CD14-positive monocyte (primary cell): Measurements from ENCODE around the gene CCDC110. TPM values are rescaled to one million over a fixed set of nuclear protein-coding genes. Genes with fewer than 3 reads are reported as not detected.

Experiments
- DNase-seq, 3 donors: peaks; one replicate each; pipeline ENCODE4 v3.0.0-alpha.2; 2011 to 2022
- H2AFZ ChIP-seq: 2 replicates; pipeline ENCODE4 v1.6.0; 2012; ENCODE audit warnings: mild to moderate bottlenecking, low read depth, low read length, inconsistent platforms; ENCODE audit not compliant: insufficient read depth, poor library complexity, severe bottlenecking
- H3K27ac ChIP-seq, 2 donors: 1 replicate in 1 of 2; 2 replicates in 1 of 2; pipeline ENCODE4 v1.5.1; 2012 to 2013; ENCODE audit warnings: low read length in 2 of 2, control low read depth in 1 of 2, inconsistent platforms in 1 of 2, low read depth in 1 of 2, mild to moderate bottlenecking in 1 of 2
- H3K27me3 ChIP-seq, 2 donors: one replicate each; pipeline versions ENCODE4 v1.6.0 to v1.6.1; 2011 to 2013; ENCODE audit warnings: low read length in 2 of 2; ENCODE audit not compliant: control insufficient read depth in 2 of 2, insufficient read depth in 2 of 2
- H3K36me3 ChIP-seq, 2 donors: replicated peaks in 1 of 2; 1 replicate in 1 of 2; 2 replicates in 1 of 2; pipeline versions ENCODE4 v1.5.1 to v1.6.1; 2012 to 2013; ENCODE audit warnings: low read length in 2 of 2, control low read depth in 1 of 2, inconsistent platforms in 1 of 2, mild to moderate bottlenecking in 1 of 2; ENCODE audit not compliant: insufficient read depth in 2 of 2, control insufficient read depth in 1 of 2
- H3K4me1 ChIP-seq, 2 donors: 1 replicate in 1 of 2; 2 replicates in 1 of 2; pipeline versions ENCODE4 v1.5.1 to v1.6.1; 2012 to 2013; ENCODE audit warnings: low read length in 2 of 2, control low read depth in 1 of 2, inconsistent platforms in 1 of 2, mild to moderate bottlenecking in 1 of 2, moderate library complexity in 1 of 2; ENCODE audit not compliant: insufficient read depth in 2 of 2, control insufficient read depth in 1 of 2
- H3K4me2 ChIP-seq: replicated peaks from 2 replicates; pipeline ENCODE3; 2012; ENCODE audit warnings: low read length, moderate library complexity, mild to moderate bottlenecking; ENCODE audit not compliant: poor library complexity, severe bottlenecking; ENCODE audit errors: extremely low read depth
- H3K4me3 ChIP-seq, 3 experiments: fragments of 200-600 bp in 1 of 3; sonication (generic) in 1 of 3; replicated peaks in 1 of 3; 1 replicate in 2 of 3; 2 replicates in 1 of 3; pipeline ENCODE4 v1.5.1; 2011 to 2013; ENCODE audit warnings: low read length in 3 of 3, mild to moderate bottlenecking in 3 of 3, control low read depth in 2 of 3, low read depth in 2 of 3, inconsistent platforms in 1 of 3, moderate library complexity in 1 of 3
- H3K79me2 ChIP-seq: 2 replicates; pipeline ENCODE4 v1.6.0; 2012; ENCODE audit warnings: mild to moderate bottlenecking, control low read depth, inconsistent platforms, low read length, moderate library complexity; ENCODE audit not compliant: insufficient read depth
- H3K9ac ChIP-seq: 2 replicates; pipeline ENCODE4 v1.6.0; 2017; ENCODE audit warnings: low read length, mild to moderate bottlenecking; ENCODE audit not compliant: insufficient read depth, poor library complexity, severe bottlenecking
- H3K9me3 ChIP-seq, 2 donors: replicated peaks in 1 of 2; 1 replicate in 1 of 2; 2 replicates in 1 of 2; pipeline versions ENCODE4 v1.5.1 to v1.6.1; 2012 to 2013; ENCODE audit warnings: low read length in 2 of 2, control low read depth in 1 of 2; ENCODE audit not compliant: control insufficient read depth in 1 of 2, insufficient read depth in 1 of 2
- H4K20me1 ChIP-seq: 2 replicates; pipeline ENCODE4 v1.6.0; 2012; ENCODE audit warnings: mild to moderate bottlenecking, low read length, control low read depth, moderate library complexity; ENCODE audit not compliant: insufficient read depth
- H3K27ac Mint-ChIP-seq, 7 donors: one replicate each; pipeline ENCODE4 v1.8.0; 2020; ENCODE audit warnings: mild to moderate bottlenecking in 7 of 7, mixed read lengths in 7 of 7, moderate library complexity in 6 of 7, inconsistent platforms in 2 of 7
- H3K27me3 Mint-ChIP-seq, 3 donors: one replicate each; pipeline ENCODE4 v1.8.0; 2021 to 2022; ENCODE audit warnings: low read depth in 3 of 3, mild to moderate bottlenecking in 3 of 3, mixed read lengths in 3 of 3, moderate library complexity in 3 of 3, inconsistent platforms in 1 of 3
- H3K36me3 Mint-ChIP-seq, 2 donors: one replicate each; pipeline ENCODE4 v1.8.0; 2020; ENCODE audit warnings: mixed read lengths in 2 of 2, inconsistent platforms in 1 of 2, mild to moderate bottlenecking in 1 of 2
- H3K4me1 Mint-ChIP-seq: one replicate; pipeline ENCODE4 v1.8.0; 2020; ENCODE audit warnings: mild to moderate bottlenecking, mixed read lengths
- H3K4me3 Mint-ChIP-seq, 2 donors: one replicate each; pipeline ENCODE4 v1.8.0; 2020; ENCODE audit warnings: mild to moderate bottlenecking in 2 of 2, mixed read lengths in 2 of 2, moderate library complexity in 1 of 2
- H3K9me3 Mint-ChIP-seq, 7 donors: one replicate each; pipeline ENCODE4 v1.8.0; 2020 to 2022; ENCODE audit warnings: mixed read lengths in 7 of 7, mild to moderate bottlenecking in 6 of 7, moderate library complexity in 6 of 7, inconsistent platforms in 2 of 7
- CTCF ChIP-seq: fragments of 200-600 bp; IDR thresholded peaks from one replicate; pipeline ENCODE4 v1.8.0; 2022; ENCODE audit warnings: antibody characterized with exemption, mild to moderate bottlenecking
- WGBS: methylation state at CpG from one replicate; pipeline ENCODE4 v1.1.5; 2013; ENCODE audit warnings: missing lambda C conversion rate; ENCODE audit not compliant: insufficient coverage; 5-methylcytosine and 5-hydroxymethylcytosine counted together
- intact Hi-C, 2 donors: fragments of 100-400 bp; cut with micrococcal nuclease; formaldehyde crosslinking; loops; one replicate each; pipeline versions ENCODE4 v1.15.0 to v1.15.1; 2023
- polyA plus RNA-seq, 3 donors: library from polyadenylated mRNA; depleted of rRNA in 1 of 3; unstranded in 2 of 3; stranded (reverse) in 1 of 3; fragments of 300-500 nt in 2 of 3; fragments of >200 nt in 1 of 3; fragmentation: Illumina TruSeq in 2 of 3; gene quantifications; 1 replicate in 2 of 3; 2 replicates in 1 of 3; pipeline ENCODE4 v1.2.3, GENCODE V29; 2012 to 2021

Gene CCDC110
- polyA plus RNA-seq, 3 donors = not detected

GRCh38 chr4:185479507-185479971 lies 8.0 kb upstream of the CCDC110 start:
- no peak overlapping the region for H3K27ac Mint-ChIP-seq
- Histone ChIP-seq H3K4me2 (no peak overlapping the region), H3K9me3 (no peaks in the 10 kb centered on the region), H4K20me1 (no peaks in the 10 kb centered on the region), H3K4me3 (no peak overlapping the region), H2AFZ (no peak overlapping the region), H3K79me2 (no peaks in the 10 kb centered on the region), H3K36me3 (no peaks in the 10 kb centered on the region), H3K4me1 (no peaks in the 10 kb centered on the region), H3K27me3 (peaks cover 28 to 40% of the 10 kb centered on the region in 2 donors), H3K27ac (no peak overlapping the region), H3K9ac (no peak overlapping the region)
- DNase-seq = no peak
- H3K9me3 Mint-ChIP-seq = peaks cover 0 to 3% (median 0%) of the 10 kb centered on the region in 7 donors
- H3K4me1 Mint-ChIP-seq = no peaks in the 10 kb centered on the region
- peak overlapping the region in 1 of 2 donors; percentile 28 for H3K4me3 Mint-ChIP-seq
- peaks cover 29 to 64% (median 29%) of the 10 kb centered on the region in 3 donors for H3K27me3 Mint-ChIP-seq
- WGBS = no CpG with 5 or more reads among the region's 1 CpG
- intact Hi-C loops = no loop called here
- no peak for TF ChIP-seq CTCF
- no peaks in the 10 kb centered on the region for H3K36me3 Mint-ChIP-seq

- no peak for TF ChIP-seq CTCF
- H3K9ac ChIP-seq = no peak overlapping the region
- H3K9me3 ChIP-seq = peaks cover 0 to 10% of the 10 kb centered on the region in 2 donors
- H3K79me2 ChIP-seq = no peaks in the 10 kb centered on the region
- no peaks in the 10 kb centered on the region for H3K36me3 ChIP-seq
- no peaks in the 10 kb centered on the region for H4K20me1 ChIP-seq
- H3K27ac ChIP-seq = no peak overlapping the region
- H3K4me3 ChIP-seq = no peak overlapping the region
- H3K4me2 ChIP-seq = no peak overlapping the region
- no peak overlapping the region for H2AFZ ChIP-seq
- DNase-seq = no peak
- peaks cover 10 to 11% of the 10 kb centered on the region in 2 donors for H3K4me1 ChIP-seq
- Mint-ChIP-seq H3K9me3 (peaks cover 0 to 24% (median 10%) of the 10 kb centered on the region in 7 donors), H3K4me3 (peak overlapping the region in 1 of 2 donors; percentile 67), H3K27ac (no peak overlapping the region), H3K4me1 (peaks cover 10% of the 10 kb centered on the region), H3K27me3 (peaks cover 44 to 72% (median 58%) of the 10 kb centered on the region in 3 donors), H3K36me3 (peaks cover 1 to 3% of the 10 kb centered on the region in 2 donors)
- WGBS = 87% methylated on average over 3 of the region's 8 CpGs
- H3K27me3 ChIP-seq = peaks cover 37 to 61% of the 10 kb centered on the region in 2 donors
- intact Hi-C loops = no loop called here
Measured at GRCh38 chr4:185473247-185473646, 1.7 kb upstream of the CCDC110 start.
